HG03439 (cell line): ENCODE measurements around the gene ACTN1.

ENCODE experiments used
- ATAC-seq: cut with Tn5 transposase; IDR thresholded peaks from one replicate; pipeline ENCODE4 v1.9.1; 2021; ENCODE audit warnings: mild to moderate bottlenecking, moderate library complexity; ENCODE audit not compliant: unreplicated experiment

ACTN1 gene

GRCh38 chr14:68921049-68921448, 58.1 kb downstream of the ACTN1 start:
- no peak for ATAC-seq

DNA sequence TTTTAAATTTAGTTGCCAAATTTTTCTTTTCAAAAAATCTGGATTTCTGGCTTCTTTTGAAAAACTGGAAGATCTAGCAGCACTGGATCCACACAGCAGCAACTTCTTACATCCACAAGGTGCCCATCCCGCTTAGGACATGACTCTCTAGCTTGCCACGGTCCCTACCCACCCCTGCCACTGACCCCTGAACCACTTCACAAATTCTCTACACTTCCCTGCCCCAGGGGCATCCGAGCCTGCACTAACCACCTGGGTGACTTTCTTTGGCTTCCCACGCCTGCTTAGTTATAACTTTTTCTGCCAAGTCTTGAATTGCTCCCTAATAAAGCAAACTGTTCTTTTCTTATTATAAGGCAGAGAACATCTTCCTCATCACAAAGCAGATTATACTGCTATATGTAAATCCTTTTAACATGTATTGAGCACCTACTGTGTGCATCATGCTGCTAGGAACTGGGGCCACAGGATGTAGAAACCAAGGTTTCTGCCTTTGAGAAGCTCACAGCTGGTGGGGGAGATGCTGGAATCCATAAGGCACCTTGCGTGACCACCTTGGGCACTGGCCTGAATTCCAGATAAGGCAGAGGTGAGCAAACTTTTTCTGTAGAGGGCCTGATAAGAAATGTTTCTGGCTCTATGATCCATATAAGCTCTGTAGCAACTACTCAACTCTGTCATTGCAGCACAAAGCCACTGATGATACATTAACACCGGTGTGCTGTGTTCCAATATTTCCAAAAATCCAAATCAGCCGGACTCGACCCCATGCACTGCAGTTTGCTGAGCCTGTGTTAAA, 59.8 kb downstream of the ACTN1 start:
- no peak for ATAC-seq

DNA sequence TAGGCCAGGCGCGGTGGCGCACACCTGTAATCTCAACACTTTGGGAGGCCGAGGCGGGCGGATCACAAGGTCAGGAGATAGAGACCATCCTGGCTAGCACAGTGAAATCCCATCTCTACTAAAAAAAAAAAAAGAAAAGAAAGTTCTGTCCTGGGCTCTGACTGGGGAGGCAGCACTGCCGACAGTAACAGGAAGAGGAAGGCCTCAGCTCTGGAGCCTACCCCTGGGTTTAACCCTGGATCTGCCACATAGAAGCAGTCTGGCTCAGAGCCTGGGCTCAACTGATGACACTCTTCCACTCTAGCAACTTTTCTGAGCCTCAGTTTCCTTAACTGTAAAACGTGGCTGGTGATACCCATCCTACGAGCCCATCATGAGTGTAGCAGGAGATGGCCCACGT, 60.5 kb downstream of the ACTN1 start:
- no peak for ATAC-seq

- ATAC-seq, result no peak
These were observed 62.7 kb downstream of the ACTN1 start for GRCh38 chr14:68916358-68916941.

DNA sequence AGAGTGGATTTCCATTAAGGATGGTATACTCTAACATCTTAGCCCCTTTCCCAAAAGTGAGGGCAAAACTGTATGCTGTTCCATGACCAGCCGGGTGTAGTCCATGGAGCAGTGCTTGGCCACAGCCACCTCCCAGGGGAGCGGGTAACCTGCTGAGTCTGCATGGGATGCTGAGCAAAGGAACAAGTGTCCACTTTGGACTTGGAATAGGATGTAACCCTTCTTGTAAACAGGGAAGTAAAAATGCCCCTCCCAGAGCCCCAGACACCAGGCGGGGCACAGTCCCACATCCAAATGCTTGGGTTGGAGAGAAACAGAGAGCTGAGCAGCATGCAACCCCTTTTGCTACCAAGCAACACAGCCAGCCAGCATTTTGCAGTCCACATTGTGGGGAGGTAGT, 65.6 kb downstream of the ACTN1 start:
- ATAC-seq, result no peak

GRCh38 chr14:68911594-68912227, 67.4 kb downstream of the ACTN1 start:
- no peak for ATAC-seq

GRCh38 chr14:68910540-68910939, 68.6 kb downstream of the ACTN1 start:
- ATAC-seq, result no peak

- ATAC-seq, result no peak
These were observed 70.3 kb downstream of the ACTN1 start for GRCh38 chr14:68908803-68909202.

- no peak for ATAC-seq
These were observed 70.9 kb downstream of the ACTN1 start for GRCh38 chr14:68908201-68908600.

DNA sequence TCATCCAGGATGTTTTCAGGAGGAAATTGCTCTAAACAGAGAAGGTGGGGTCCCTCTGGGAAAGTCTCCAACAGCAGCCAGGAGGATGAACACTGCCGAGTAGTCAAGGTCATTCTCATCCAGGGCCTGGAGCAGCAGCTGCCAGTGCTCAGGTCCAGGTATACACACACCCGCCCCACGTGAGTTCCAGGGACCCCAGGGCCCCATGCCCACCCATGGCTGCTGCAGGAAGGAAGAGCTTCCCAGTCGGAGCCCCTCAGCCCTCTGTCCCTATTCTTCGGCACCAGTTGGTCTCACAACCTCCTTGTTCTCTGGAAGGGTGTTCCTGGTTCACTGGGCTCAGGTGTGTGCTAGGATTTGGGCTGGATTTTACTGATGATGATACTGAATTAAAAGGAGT, 72.7 kb downstream of the ACTN1 start:
- no peak for ATAC-seq

DNA sequence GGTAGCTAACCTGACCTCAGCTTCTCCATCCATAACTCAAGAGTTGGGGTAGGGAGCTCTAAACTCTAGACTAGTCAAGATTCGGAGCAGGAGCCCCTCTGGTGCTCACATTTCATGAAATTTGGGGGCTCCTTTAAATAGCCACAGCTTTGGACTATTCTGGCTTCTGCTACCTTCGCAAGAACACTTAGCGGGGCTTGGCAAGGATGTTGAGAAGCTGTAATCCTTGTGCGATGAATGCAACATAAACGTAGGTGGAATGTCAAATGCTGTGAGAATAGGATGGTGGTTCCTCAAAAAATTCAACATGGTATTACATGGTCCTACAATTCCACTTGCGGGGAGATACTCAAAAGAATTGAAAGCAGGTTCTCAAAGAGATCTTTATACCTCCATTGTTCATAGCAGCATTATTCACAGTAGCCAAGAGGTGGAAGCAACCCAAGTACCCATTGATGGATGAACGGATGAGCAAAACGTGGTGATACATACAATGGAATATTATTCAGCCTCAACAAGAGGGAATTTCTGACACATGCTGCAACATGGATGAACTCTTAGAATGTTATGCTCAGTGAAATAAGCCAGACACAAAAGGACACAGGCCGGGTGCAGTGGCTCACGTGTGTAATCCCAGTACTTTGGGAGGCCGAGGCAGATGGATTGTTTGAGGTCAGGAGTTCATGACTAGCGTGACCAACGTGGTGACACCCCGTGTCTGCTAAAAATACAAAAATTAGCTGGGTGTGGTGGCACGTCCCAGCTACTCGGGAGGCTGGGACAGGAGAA, 73.8 kb downstream of the ACTN1 start:
- ATAC-seq, result no peak

DNA sequence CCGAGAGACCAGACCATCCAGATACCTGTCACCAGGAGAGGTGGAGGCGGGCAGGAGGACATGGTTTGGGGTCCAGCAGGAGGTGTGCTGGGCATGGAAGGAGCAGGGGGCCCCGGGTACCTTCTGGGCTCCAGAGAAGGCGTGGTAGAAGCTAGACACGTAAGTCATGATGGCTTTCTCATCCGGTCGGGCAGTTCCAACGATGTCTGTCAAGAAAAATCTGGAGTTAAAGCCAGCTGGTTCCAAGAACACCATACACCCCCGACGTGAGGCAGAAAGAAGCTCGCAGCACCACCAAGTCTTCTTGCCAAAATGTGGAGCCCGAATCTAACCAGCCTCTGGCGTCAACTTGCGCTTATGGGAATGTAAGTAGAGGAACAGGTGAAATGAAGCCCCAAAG, 76.7 kb downstream of the ACTN1 start:
- ATAC-seq, result no peak

GRCh38 chr14:68899033-68899603, 80.0 kb downstream of the ACTN1 start:
- ATAC-seq, result no peak

DNA sequence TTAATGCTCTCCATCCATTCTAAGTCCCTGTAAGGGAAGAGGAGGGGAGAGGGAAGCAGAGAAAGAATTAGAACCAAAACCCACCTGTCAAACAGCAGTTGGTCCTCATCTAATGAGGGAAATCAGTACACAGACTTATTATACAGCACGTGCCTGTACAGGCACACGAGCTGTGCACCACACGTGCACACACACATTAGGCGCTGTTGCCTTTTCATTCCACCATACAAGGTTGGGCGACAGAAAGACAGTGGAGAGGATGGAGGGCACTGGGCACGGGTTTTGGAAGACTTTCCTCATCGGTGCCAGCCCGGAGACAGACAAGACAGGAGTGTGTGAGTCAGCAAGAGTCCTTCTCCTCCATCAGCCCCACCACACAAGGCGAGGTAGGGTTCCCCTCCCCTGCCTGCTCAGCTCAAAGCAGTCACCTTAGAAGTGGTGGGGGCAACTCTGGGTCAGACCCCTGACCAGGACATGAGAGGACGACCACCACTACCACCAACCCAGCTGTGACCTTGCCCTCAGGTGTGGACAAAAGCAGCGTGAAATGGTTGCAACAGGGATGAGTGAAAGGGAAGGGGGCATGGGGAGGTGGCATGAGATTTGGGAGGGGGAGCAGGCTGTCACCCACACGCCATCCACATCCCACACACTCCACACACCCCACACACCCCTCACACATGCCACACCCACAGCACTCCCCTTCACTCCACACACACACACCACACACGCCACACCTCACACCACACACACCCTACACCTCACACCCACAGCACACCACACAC, 80.7 kb downstream of the ACTN1 start:
- ATAC-seq, result no peak

DNA sequence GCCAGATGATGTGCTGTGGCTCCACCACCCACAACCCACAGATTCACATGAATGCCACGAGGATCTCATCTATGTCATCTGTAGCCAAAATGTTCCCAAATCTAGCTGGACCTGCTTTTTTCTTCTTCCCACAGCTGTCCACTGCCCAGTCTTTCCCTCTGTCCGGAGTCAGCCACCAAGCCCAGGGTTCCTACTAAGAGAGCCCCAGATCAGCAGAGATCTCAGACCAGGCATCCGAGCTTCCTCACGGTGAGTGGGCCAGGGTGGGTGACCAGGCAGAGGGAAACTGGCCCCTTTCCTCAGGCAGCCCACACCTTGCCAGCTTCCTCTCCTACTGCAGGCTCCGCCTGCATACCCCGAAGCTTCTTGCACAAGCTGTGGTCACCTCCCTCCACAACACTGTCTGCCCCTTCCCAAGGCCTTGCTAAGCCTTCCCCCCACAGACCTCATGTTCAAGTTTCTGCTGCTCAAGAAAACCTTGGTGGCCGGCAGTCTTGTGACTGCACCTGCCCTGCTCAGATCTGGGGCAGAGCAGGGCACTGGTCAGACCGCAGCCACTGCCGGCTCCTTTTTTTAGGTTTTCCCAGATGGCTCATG, 81.4 kb downstream of the ACTN1 start:
- no peak for ATAC-seq

- no peak for ATAC-seq
These were observed 83.0 kb downstream of the ACTN1 start for GRCh38 chr14:68896132-68896531.

DNA sequence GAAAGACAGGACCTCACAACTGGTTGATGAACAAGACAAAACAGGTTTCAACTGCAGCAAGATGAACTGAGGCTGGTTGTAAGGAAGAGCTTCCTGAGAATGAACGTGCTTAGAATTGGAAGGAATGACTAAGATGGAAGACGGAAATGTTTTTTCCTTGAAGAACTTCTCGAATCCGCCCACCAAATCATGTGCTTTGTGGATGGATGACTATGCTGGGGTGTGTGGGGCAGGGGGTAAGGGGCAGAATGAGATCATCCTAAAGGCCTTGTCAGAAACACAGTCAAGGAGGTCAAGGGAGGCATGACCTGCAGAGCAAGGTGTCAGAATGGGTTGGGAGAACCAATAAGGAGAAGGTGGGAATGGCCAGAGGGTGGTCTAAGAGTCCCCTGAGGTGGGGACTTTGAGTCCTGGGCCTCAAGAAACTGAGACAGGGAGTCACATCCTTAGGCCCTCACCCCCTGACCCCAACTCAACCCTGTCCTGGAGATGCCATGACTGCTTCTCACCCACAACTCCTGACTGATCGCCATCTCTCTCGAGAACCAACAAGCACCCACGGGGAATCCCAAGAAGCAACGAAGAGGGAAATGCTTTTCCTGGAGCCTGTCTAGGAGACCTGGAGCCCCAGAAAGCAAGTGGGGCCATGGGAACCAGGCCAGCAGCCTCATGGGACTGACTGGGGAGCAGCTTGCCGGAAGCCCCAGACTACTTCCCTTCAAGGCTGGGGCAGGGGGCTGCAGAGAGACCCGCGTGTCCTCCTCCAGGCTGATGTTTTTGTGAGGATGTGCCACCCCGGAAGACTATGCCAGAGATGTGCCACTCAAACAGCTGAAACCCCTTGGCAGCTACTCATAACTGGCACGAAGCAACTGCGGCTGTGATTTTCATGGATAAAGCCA, 84.0 kb downstream of the ACTN1 start:
- no peak for ATAC-seq

- no peak for ATAC-seq
These were observed 85.0 kb downstream of the ACTN1 start for GRCh38 chr14:68894123-68894522.

GRCh38 chr14:68893566-68893965, 85.5 kb downstream of the ACTN1 start:
- no peak for ATAC-seq
